SW 1271 (cell line): ENCODE results near the gene AGBL4.

Experiments used
- DNase-seq, 2 experiments: peaks; one replicate each; lab custom pipeline; 2025; lab: John Stamatoyannopoulos, UW

The AGBL4 gene

DNA sequence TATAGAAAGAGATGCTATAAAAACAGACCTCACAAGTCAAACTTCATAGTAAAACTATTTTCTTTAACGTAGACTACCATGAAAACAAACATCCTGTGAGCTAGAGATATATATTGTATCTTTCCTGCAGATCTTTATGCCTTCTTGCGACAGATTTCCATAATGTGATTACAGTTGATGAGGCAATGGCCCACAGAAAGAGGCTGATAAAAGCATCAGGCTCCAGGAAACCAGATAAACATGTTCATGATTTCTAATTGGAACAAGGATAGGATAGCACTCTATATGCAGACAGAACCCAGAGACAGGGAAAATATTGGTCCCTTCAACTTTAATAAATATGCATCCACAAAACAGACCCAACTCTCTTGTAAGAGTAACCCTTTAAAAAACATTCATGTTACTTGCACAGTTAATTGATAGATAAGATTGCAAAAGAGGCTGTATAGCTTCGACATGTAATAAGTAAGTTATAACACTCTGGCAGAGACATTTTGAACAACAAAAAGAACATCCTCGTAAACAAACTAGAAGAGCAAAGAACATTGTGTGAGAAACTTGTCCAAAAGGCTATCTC lies 329.4 kb downstream of the AGBL4 start:
- DNase-seq = no peak

DNA sequence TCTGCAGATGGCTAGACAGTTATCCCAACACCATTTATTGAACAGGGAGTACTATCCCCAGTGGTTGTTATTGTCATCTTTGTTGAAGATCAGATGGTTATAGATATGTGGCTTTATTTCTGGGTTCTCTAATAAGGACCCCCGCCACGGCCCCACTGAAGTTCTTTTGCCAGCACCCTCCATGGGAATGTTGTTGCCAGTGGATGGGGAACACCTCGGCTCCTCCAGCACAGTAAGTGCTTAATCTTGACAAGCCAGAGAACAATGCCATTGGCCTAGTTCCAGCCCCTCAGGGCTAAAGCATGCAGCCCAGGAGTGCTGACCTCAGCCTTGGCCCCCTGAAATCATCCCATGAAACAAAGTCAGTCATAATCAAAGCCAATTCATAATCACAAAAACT lies 337.6 kb downstream of the AGBL4 start:
- DNase-seq = no peak

DNA sequence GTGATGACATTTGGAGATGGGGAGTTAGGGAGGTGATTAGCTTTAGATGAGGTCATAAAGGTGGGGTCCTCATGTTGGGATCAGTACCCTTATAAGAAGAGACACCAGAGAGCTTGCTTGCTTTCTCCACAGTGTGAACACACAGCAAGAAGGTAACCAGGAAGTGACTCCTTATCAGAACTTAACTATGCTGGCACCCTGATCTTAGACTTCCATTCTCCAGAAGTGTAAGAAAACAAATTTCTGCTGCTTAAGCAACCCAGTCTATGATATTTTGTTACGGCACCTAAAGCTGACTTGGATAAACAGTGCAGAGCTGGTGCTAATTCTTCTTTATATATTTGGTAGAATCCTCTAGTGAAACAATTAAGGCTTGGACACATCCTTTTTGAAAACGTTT lies 346.0 kb downstream of the AGBL4 start:
- DNase-seq = no peak

DNA sequence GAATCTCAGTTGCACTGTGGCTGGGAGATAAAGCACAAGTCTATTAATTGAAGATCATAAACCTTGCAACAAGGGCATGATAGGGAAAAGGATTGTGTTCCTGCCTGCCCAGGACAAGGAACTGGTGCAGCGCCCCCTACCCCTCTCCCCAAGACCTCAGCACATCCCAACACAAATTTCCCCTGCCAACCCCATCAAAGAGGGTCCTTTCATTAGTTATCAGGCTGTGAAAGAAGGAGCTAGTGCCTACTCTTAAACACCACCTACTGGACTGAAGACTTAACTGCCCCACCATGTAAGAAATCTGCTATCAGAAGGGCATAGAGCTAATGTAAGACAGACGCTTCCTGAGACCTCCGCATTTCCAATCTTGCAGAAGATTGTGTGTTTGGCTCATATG lies 372.6 kb downstream of the AGBL4 start:
- no peak for DNase-seq

DNA sequence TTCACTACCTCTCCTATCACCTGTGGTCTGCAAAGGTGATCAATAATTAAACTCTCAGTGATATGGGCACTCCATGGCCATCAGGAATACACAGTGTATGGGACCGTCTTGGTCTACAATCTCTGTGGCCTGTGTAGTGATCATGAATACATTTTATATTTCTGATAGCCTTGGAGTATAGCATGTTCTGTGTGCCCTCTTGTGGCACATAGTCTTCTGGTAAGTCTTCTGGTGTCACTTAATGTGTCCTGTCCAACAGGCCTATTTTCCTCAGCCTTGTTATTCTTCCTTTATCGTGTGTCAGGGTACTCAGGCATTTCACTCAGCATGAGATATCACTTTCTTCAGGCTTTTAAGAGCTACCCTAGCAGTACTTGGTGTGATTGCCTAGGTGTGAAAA lies 393.6 kb downstream of the AGBL4 start:
- no peak for DNase-seq

DNA sequence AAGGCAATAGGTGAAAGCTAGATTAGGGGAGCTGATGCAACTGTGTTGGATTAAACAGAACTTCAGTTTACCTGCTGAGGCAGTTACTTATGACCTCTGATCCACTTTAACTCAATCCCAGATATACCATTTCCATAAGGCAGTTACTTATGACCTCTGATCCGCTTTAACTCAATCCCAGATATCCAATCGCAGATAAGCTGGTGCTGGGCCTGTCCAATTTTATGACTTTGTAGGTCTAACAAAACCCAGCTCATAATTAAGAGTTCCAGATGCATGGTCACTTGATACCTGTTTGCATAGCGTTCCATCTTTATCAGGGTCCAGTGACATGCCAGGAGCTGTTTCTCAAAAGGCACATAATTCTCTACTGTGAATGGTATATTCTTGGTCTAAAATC lies 396.0 kb downstream of the AGBL4 start:
- DNase-seq = no peak

DNA sequence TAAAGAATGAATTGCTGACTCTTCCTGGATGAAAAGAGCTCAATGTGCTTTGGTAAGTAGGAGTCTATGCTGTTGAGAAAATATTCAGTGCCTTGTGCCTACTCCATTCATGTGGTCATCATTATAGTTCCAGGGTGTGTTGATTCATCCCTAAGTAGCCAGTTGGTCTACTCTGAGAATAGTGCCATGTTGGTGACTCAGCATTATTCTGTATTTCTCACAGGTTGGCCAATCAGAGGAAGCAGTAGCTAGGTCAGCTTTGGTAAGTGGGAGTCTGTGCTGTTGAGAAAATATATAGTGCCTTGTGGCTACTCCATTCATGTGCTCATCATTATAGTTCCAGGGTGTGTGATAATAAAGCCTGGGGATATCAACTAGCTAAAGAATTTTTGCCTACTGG lies 397.3 kb downstream of the AGBL4 start:
- DNase-seq = no peak

DNA sequence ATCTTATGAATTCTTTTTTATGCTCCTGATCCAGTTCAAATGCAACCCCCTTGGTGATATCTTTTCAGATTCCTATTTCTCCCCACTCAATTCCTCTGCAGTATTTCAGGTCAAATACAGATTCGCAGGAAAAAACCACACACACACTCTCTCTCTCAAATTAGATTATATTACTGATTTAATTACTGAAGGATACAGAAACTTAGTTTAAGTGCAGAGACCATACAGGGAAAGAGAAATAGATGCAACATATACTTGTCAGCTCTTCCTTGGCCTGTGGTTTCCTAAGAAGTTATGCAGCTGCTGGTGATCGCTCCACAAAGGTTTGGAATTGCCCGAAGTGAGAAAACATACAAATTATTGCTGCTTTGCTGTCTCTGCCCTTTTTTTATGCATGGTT lies 400.9 kb downstream of the AGBL4 start:
- DNase-seq = no peak

DNA sequence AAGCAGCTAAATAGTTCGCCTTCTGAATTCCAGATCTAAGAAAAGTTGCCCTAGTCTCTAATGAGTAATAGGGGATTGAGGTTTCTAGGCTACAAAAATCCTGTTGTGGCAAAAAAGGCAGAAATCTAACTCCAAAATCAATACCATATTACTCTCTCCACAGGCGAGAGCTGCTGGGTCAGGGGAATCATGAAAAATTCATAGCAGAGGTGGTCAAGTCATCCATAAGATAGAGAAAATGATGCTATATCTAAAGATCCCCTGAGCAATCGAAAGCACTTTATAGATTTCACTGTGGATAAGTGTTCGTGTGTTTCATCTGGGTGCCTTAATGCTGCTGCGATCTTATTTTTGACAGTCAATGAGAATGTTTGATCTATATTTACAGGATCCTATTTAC lies 417.7 kb downstream of the AGBL4 start:
- DNase-seq = no peak

DNA sequence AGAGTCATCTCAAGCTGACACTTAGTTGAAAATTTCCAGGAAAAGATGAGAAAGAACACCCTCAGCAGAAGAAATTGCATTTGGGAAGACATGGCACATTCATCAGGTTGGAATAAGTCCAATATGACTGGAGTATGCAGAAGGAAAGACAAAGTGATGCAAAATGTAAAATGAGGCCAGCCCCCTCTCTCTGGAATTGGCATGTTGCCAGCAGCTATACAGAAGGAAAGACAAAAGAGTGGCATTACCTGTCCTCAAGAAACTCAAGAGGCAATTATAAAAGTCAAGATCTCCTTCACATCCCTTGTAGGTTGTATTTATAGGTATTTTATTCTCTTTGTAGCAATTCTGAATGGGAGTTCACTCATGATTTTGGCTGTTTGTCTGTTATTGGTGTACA lies 426.3 kb downstream of the AGBL4 start:
- no peak for DNase-seq

DNA sequence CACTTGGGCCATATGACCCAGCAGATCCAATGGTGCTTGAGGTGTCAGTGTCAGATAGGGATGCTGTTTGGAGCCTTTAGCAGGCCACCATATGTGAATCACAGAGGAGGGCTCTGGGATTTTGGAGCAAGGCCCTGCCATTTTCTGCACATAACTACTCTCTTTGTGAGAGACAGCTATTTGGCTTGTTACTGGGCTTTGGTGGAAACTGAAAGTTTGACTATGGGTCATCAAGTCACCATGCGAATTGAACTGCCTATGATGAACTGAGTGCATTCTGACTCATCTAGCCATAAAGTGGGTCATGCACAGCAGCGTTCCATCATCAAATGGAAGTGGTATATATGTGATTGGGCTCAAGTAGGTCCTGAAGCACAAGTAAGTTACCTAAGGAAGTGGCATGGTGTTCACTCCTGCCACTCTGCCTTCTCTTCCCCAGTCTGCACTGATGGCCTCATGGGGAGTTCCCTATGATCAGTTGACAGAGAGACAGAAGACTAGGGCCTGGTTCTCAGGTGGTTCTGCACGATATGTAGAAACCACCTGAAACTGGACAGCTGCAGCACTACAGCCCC lies 447.3 kb downstream of the AGBL4 start:
- DNase-seq = no peak

DNA sequence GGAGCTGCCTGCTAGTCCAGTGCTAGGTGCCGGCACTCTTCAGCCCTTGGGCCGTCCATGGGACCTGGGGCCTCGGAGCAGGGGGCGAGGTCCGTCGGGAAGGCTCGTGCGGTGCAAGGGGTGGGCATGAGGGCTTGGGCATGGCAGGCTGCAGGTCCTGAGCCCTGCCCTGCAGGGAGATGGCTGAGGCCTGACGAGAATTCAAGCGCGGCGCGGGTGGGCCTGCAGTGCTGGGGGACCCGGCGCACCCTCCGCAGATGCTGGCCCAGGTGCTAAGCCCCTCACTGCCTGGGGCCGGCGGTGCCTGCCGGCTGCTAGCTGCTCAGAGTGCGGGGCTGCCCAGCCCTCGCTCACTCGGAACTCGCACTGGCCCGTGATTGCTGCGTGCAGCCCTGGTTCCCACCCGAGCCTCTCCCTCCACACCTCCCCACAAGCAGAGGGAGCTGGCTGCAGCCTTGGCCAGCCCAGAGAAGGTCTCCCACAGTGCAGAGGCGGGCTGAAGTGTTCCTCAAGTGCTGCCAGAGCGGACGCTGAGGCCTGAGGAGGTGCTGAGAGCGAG lies 467.0 kb downstream of the AGBL4 start:
- DNase-seq = no peak

DNA sequence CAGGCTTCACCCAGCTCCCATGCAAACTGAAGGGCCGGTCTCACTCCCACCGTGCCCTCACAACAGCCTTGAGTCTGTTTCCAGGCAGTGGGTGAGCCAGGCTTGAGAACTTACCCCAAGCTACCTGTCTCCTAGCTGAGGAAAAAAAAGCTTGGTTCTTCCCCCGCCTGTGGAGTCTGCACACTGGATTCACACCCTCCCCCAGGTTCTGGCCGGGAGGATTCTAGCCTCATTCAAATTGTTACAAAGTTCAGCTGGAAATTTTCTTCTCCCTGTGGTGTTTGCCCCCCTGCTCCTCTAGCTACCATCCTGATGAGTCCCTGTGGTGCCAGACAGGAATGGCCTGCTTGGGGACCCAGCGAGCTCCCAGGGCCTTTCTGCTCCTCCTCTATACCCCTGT lies 471.7 kb downstream of the AGBL4 start:
- DNase-seq = no peak

DNA sequence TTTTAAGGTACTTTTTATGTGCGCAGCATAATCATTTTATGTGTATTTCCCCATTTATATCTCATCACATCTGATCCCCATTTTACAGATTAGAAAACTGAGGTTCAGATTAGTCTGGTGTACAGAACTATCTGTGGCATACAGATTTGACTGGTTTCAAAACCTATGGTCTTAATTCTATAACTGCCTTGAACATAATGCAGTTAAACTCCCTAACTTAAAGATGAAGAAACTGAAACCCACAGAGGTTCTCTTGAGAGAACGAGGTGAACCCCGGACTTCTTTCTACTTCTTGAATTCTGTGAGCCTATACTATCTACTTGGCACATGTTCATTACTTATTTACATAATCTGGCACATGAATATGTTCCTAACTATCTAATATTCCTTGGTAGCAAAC lies 479.1 kb downstream of the AGBL4 start:
- DNase-seq = no peak

DNA sequence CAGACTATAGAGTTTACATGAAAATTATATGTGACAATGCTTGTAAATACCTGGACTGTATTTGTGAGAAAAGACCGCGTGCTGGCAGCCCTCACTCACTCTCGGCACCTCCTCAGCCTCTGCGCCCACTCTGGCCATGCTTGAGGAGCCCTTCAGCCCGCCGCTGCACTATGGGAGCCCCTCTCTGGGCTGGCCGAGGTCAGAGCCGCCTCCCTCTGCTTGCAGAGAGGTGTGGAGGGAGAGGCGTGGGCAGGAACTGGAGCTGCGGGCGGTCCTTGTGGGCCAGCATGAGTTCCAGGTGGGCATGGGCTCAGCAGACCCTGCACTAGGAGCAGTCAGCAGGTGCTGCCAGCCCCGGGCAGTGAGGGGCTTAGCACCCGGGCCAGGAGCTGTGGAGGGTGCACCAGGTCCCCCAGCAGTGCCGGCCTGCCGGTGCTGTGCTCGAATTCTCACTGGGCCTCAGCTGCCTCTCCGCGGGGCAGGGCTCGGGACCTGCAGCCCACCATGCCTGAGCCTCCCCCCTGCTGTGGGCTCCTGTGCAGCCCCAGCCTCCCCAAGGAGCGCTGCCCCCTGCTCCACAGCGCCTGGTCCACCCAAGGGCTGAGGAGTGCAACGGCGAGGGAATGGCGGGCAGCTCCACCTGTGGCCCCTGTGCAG lies 482.5 kb downstream of the AGBL4 start:
- DNase-seq = no peak

DNA sequence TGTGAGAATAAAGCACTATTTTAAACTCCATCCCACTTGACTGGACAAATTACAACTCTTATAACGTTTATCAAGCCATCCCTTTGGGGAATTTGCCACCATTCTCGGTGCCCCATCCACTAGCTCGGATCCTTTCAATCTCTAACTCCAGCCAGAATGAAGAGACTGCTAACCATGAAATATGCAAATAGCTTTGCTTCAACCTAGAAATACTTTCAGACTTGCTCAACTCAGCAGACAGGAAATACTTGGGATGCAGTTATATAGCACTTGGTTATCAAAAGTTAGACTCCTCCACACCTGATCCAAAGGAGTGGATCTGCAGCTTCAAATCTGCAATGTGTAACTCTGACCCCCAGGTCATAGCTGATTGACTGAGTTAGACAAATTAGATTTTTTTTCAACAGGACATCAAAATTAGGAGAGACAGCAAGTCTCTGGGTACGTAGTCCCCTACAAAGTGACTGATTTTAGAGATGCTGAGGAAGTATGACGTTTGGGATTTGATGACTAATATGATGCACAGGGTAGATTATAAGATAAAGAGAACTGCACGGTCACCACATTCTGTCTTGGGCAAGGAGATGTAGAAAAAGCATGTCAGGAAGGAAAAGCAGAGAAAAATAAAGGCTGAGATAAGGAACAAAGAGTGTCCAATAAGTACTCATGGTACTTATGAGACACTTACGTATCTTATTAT lies 496.0 kb downstream of the AGBL4 start:
- no peak for DNase-seq

DNA sequence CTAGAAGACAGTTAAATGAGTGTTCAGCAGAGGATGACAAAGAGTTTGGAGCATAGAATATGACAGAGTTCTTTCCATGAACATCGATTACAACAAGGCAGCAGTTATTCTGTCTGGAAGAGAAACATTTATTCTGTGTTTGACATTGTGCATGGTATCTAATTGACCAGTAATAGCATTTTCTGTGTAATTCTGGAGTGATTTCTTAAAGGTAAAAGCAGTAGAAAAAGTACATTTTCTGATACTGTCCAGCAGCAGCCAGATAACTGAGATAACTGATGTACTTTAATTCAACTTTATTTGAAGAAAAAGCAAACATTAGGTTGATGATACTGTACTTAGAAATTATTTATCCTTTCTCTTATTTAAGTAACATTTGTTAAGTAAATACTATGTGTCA lies 497.1 kb downstream of the AGBL4 start:
- DNase-seq = no peak

DNA sequence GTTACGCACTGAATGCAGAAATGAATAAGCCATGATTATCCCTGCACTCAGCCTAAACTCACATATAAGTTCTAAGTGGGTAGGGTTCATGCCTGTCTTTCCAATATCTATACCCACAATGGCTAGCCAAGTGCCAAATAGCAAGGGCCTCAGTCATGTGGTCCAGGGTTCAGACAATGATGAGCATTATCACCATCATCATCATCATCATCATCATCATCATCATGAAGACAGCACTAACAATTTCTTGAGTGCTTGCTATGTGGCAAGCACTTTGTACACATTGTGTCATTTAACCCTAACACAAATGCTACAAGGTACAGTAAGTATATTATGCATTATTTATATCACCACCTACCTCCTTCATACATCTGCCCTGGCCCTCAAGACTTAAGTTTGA lies 500.0 kb downstream of the AGBL4 start:
- no peak for DNase-seq

DNA sequence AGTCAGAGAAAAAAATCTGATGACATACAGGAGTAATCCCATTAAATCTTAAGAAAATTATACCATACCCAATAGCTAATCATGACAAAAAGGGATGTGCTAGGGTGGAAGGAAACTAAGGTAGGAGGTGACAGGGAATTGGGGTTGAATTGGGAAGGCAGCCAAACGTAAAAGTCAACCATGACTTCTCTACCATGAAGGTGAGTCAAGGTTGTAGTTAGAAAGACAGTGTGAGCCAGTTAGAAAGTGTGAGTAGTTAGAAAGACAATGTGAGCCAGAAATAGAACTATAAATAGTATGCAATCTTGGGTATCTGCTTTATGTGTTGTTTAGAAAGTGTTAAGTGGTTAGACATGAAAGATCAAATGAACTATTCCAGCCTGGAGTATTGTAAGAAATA lies 556.8 kb downstream of the AGBL4 start:
- no peak for DNase-seq

DNA sequence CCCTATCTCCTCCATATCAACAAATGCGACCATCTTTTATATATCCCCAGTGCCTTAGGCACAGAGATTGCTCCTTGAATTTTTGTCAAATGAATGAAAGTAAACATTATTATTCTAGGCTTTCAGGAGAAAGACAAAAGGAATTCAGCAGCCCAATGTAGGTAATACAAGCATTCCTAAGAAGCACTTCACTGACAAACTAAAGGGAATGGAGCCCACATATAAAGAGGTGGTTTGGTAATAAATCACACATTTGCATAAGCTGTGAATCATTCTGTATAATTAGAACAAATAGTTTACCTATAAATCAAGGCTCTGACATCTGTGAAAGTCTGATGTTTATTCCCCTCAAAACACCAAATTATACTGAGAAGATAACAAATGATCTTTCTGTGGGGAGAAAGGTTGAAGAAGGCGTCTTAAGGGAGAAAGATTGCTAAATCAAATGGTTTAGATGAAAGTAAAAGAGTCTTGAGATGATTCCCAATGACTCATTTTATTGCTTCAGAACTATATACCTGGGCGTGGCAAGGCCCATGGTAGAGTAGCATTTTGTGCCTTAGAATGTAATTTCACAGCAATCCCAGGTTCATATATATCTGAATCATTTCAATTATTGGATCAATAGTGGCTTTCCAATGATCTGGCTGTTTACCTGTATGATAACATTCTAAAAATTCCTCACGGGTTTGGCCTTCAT lies 558.1 kb downstream of the AGBL4 start:
- DNase-seq = no peak

DNA sequence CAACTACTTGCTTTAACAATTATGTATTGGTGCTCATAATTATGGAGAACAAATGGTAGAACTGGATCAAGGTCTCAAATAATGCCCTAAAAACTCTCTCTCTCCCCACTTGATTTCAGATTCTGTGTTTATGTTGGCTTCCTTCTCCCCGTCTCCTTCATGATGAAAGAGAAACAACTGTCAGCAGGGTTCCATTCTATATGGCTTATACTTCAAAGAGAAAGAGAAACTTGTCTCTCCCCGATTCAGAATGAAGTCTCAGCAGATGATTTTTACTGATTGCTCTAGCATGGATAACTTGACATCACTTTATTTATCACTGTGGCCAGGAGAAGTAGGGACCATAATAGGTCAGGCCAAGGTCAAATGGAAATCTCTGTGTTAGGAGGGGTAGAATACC lies 575.6 kb downstream of the AGBL4 start:
- no peak for DNase-seq

DNA sequence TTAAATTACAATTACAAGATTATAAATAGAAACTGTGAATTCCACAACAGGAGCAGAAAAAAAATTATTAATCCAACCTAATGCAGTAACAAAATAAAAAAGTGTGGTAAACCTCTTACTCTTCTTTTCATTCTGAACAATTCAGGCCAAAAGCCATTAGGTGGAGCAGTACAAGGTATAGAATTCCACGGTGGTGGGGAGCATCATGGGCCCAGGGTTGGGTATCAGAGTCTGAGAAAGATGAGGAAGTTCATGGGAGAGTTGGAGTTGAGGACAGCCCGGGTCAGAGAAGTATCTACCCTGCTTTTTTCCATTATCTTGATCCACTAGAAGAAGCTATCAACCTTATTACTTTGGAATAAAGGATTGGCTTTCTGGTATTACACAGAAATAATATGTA lies 586.9 kb downstream of the AGBL4 start:
- DNase-seq = no peak

DNA sequence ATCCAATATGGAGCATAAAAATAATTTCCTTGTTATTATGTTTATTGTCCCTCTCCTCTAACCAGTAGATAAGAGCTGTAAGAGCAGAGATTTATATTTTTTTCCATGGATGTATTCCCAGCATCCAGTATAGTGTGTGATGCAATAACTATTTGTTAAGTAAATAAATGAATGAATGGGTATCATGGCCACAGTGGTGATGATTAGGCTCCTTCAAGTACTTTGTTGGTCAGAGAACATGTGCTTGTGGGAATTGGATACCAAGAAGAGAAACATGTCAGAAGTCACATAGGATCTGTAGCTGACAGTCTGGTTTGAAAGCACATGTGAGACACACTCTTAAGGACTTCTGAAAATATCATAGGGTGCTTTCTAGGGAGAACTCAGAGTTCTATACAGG lies 588.5 kb downstream of the AGBL4 start:
- no peak for DNase-seq
